Measurements from ENCODE around the gene TERT.
"Not testable (repeated sequence)": the region's sequence is repeated elsewhere in the genome, so short reads cannot be mapped to it uniquely, and the experiment has no call there.

Gene TERT

GRCh38 chr5:1294835-1295649, at the start of gene TERT:
TSS of gene TERT (minus strand) at chr5:1295068. CDS start at chr5:1294989, 79 bp downstream.
- DNase-seq (ENCODE audit: low read depth), result peak; percentile 86

DNA sequence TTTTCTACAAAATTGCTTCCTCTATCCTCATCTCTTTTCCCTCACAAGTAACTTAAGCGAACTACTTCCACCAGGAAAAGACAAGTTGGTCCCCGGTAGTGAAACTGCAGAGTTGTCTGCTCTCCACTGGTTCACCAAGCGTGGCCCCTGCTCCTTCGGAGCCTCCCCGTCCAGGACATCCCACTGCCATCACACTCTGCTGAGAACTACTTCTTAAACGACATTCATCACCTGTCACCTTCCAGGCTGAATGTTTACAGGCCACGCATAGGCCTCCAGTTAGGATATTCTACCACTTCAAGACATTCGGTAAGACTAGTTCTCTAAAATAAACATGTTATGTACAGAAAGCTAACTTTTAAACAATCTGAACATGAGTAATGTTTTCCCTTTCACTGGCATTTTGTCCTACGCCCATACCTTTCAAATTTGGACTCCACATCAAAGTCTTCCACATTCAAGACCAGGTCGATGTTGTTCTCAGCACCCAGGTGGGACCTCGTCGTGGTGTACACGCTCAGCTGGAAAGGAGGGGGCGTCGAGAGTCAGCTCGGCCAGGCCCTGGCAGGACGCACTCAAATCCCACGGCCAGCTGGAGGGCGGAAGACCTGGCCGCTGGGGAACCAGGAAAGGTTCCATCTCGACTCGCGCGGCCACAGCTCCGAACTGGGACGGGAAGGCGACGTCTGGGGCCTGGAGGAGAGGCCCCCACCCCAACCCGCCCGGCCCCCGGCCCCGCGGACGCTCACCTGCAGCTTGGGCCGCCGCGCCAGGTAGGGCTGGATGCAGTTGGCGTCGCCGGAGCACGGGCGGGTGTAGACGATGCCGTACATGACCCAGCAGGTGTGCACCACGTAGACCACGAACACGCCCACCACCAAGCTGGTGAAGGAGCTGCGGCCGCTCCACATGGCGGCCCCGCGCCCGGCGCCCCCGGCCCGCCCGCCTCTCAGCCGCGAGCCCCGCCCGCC, 49.3 kb upstream of the TERT start:
- no peak for DNase-seq (ENCODE audit: low read depth)

- no peak for DNase-seq (ENCODE audit: low read depth)
These were observed 48.5 kb upstream of the TERT start for GRCh38 chr5:1343315-1343751.

- not testable (repeated sequence) for DNase-seq (ENCODE audit: low read depth)
These were observed 47.8 kb upstream of the TERT start for GRCh38 chr5:1342711-1343110.

DNA sequence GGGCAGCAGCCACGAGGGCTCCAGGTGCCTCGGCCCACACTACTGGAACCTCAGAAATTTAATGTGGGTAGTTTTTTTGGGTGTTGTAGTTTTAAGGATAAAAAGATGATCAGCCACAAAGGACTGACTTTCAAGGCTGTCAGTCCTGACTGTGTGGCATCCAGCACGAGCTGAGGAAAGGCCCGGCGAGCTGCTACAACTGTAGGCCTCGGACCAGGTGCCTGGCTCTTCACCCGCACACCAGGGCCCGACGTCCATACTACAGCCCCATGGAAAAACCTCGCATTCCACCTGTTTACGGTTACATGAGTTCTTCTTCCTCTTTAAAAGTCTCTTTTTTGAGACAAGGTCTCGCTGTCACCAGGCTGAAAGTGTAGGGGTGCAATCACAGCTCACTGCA, 47.4 kb upstream of the TERT start:
- DNase-seq (ENCODE audit: low read depth), result no peak

- no peak for DNase-seq (ENCODE audit: low read depth)
These were observed 47.0 kb upstream of the TERT start for GRCh38 chr5:1341863-1342262.

GRCh38 chr5:1339818-1340210, 44.9 kb upstream of the TERT start:
- not testable (repeated sequence) for DNase-seq (ENCODE audit: low read depth)

GRCh38 chr5:1339139-1339817, 44.4 kb upstream of the TERT start:
- not testable (repeated sequence) for DNase-seq (ENCODE audit: low read depth)

DNA sequence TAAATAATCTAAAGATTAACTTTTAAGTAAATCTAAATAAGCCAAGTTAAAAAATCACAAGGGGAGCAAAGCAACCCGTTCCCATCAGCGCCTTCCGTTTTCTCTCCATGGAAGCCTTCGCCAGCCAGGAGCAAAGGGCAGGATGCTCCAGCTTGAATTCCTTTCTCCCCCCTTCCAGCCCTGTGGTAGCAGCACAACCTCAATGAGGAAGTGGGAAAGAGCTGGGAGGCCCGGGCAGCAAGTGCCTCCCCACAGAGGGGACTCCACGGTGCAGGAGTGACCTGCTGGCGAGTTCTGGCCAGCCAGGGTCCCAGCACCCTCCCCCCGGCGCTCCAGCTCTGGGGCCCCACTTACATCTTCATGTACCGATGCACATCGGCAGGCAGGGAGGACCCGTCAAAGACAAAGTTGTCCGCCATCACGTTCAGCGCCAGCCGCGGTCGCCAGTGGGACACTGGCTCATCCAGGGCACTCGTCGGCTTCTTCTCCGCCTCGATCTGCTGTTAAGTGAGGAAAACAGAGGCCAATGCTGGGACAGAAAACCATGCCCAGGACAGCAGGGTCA, 43.7 kb upstream of the TERT start:
- DNase-seq (ENCODE audit: low read depth), result no peak

DNA sequence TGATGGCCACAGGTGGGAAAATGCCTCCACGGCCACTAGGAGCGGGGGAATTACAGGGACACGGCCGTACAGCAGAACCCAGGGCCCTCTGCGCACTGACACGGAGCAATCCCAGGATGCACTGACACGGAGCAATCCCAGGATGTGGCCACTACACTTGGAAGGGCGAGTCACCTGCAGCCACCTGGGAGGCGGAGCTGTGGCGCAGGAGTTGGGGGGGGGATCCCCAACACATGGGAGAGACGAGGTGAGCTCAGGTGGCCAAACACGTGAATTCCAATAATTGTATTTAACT, 43.3 kb upstream of the TERT start:
- no peak for DNase-seq (ENCODE audit: low read depth)

DNA sequence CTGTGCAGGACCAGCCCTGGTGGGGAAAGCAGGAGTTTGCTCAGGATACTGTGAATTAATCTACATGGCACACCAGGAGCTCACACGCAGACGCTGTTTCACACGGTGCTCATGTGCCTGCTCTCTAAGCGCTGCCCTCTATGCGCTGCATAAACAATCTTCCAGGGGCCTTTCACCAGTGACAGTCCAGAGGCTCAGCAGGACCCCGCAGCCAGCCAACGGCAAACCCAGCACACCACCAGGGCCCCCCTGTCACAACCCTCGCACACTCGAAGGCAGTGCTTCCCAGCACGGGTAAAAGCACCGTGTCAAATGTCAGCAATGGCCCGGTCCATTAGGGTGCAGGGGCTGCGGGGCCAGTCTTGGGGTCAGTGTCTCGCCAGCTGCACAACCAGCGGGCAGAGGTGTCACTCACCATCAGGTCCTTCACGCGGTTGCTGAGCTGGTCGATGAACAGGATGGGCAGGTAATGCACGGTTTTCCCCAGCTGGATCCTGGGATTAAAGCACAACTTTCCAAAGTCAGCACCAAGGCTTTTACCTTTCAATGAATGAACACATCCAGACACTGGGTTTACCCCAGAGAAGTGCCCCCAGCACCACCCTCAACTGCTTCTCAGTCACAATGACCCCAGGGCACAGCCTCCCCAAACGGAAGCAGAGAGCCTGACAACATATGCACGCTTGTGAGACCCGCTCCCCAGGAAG, 42.8 kb upstream of the TERT start:
- no peak for DNase-seq (ENCODE audit: low read depth)

DNA sequence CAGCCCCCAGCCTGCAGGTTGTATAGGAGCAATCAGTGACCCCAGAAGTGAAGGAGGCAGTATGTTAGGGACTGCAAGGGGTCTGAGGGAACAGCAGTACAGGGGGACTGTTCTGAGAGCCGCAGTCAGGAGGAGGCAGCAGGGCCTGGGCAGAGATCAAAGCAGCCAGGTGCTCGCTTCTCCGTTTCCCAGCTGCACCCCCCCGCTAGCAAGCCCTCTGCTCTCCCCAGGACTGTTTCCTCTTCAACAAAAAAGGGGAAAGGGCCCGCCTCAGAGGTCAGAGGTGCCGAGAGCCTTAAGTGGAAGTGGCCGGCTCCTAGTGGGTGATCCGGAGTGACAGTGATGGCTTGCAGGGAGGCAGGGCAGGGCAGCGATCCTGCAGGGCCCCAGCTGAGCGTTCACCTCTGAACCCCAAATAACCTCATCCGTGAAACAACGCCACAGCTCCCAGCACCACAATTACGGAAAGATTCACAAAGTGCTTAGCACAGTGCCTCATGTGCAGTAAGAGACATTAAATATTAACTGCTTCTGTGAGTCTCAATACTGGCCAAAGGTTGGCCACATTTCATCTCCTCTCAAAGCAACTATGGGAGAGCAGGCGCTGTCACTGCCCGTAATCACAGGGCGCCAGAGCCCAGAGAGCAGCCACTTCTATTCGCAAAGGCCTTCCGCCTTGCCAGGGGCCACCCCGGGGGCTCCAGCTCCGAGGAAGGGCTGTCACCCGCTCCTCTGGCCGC, 42.1 kb upstream of the TERT start:
- DNase-seq (ENCODE audit: low read depth), result no peak

DNA sequence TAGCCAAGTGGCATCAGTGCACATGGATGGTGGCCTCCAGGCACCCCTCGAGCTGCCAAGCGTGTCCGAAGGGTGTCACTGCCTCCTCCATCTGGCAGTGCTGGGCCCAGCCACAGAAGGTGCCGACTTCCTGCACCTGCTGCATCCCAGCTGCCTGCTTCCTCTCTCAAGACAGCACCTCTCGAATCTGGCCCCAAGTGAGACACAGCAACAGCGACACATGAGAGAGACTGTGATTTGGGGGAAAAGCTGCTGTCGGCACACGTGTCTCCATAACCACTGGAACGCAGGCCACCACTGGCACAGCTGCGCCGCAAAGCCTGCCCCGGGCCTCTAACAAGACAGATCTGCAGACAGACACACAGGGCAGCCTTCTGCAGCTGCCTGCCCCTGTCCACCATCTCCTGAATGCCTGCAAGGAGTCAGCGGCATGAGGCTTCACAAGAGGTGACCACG, 41.3 kb upstream of the TERT start:
- no peak for DNase-seq (ENCODE audit: low read depth)

- DNase-seq (ENCODE audit: low read depth), result no peak
These were observed 40.8 kb upstream of the TERT start for GRCh38 chr5:1335540-1336095.

DNA sequence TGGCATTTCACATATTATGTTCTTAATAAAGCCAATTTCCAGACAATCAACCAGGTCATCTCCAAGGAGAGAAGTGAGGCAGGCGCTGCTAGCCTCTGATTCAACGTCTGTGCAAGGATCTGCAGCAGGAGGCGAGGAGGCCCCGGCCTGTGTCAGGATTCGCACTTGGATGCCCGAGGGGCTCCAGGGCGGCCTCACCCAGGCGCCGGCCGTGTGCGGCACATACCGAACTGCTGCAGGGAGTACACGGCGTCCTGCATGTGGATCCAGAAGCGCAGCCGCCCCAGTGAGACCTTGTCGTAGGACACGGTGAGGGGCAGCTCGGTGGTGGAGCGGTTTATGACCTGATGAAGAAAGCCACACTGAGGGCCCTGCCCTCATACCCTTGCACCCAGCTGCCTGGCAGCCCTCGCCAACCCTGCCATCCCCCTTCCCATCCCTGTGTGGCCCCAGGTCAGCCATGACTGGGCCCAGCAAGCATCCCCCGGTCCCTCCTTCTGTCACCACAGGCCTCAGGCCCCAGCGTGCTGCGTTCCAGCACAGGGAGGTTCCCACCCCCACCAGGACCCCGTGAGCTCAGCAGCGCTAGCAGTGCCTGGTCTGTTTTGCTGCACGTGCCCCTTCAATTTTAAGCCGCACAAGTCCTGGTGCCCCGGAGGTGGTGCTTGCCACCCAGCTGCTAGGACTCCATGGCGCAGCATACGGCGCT, 40.1 kb upstream of the TERT start:
- DNase-seq (ENCODE audit: low read depth), result no peak

DNA sequence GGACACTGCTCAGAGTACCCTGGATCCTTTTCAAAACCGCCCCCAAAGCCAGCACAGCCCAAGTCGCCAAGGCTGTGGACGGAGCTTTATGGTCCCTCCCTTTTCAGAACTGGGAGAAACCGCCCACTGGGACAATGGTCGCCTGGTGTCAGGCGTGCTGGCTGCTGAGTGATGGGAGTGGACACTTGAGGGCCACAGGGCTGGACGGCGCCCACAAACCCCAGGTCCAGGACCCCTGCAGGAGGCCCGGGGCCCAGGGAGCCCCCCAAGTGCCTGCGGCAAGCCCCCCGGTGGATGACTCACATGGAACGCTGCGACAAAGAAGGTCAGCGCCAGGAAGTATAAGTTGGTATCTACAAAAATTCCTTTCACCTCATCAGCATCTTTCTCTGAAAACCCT, 39.1 kb upstream of the TERT start:
- no peak for DNase-seq (ENCODE audit: low read depth)

DNA sequence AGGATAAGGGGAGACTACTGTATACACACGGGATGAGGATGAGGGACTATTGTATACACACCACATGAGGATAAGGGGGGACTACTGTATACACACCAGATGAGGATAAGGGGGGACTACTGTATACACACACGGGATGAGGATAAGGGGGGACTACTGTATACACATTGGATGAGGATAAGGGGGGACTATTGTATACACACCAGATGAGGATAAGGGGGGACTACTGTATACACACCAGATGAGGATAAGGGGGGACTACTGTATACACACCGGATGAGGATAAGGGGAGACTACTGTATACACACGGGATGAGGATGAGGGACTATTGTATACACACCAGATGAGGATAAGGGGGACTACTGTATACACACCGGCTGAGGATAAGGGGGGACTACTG, 38.4 kb upstream of the TERT start:
- not testable (repeated sequence) for DNase-seq (ENCODE audit: low read depth)

GRCh38 chr5:1332461-1333001, 37.7 kb upstream of the TERT start:
- no peak for DNase-seq (ENCODE audit: low read depth)

GRCh38 chr5:1331861-1332405, 37.1 kb upstream of the TERT start:
- no peak for DNase-seq (ENCODE audit: low read depth)

Data from stimulated activated CD4-positive, alpha-beta T cell treated with anti-CD3 and anti-CD28 coated beads, Interleukin-2, amount 100 ng/mL, for 4 hours (primary cell).